Cardiac fibroblast (primary cell): ENCODE results near the gene RBM5.

Experiments used
- DNase-seq, 2 donors: peaks; one replicate each; pipeline versions ENCODE4 v3.0.0 to v3.0.0-alpha.2; 2010; ENCODE audit warnings: low read depth in 2 of 2
- H3K4me3 ChIP-seq, 2 donors: replicated peaks in 1 of 2; 1 replicate in 1 of 2; 2 replicates in 1 of 2; pipeline ENCODE4 v1.5.1; 2011; ENCODE audit warnings: low read depth in 2 of 2, low read length in 2 of 2, mild to moderate bottlenecking in 2 of 2, moderate library complexity in 1 of 2
- CTCF ChIP-seq: IDR thresholded peaks from one replicate; pipeline ENCODE4 v1.5.1; 2011; ENCODE audit warnings: low read depth, mild to moderate bottlenecking, low read length, inconsistent platforms

Gene RBM5

GRCh38 chr3:50157827-50158529, 69.3 kb downstream of the RBM5 start:
- no peak for TF ChIP-seq CTCF
- H3K4me3 ChIP-seq, result no peak overlapping the region
- DNase-seq, result peak; percentile 24 to 42

- DNase-seq, result no peak
- H3K4me3 ChIP-seq, result no peak overlapping the region
- no peak for TF ChIP-seq CTCF
Observed at GRCh38 chr3:50158530-50159146, 69.9 kb downstream of the RBM5 start.

GRCh38 chr3:50160561-50160983, 71.9 kb downstream of the RBM5 start:
- TF ChIP-seq CTCF, result no peak
- DNase-seq, result peak in 1 of 2 donors; percentile 68
- H3K4me3 ChIP-seq, result no peak overlapping the region

- no peak for TF ChIP-seq CTCF
- no peak overlapping the region for H3K4me3 ChIP-seq
- no peak for DNase-seq
Observed at GRCh38 chr3:50161320-50161719, 72.6 kb downstream of the RBM5 start.

- no peak overlapping the region for H3K4me3 ChIP-seq
- no peak for TF ChIP-seq CTCF
- DNase-seq, result no peak
Observed at GRCh38 chr3:50162034-50162883, 73.5 kb downstream of the RBM5 start.

- H3K4me3 ChIP-seq, result no peak overlapping the region
- DNase-seq, result peak; percentile 94
- no peak for TF ChIP-seq CTCF
Observed at GRCh38 chr3:50163572-50164455, 75.1 kb downstream of the RBM5 start.
